Medulla oblongata (tissue), 1 donor: ENCODE measurements around the gene SP140L.
A peak's percentile ranks its signal among the peaks of the same experiment; 100 is the strongest.
"Not testable (repeated sequence)": the region's sequence is repeated elsewhere in the genome, so short reads cannot be mapped to it uniquely, and the experiment has no call there.

Experiments used
- DNase-seq: peaks from one replicate; pipeline ENCODE4 v3.0.0-alpha.2; 2015; ENCODE audit errors: extremely low spot score

SP140L gene

GRCh38 chr2:230362030-230362691 is 35.2 kb downstream of the SP140L start:
- DNase-seq: no peak

- no peak for DNase-seq
Observed at GRCh38 chr2:230382108-230382507, 55.1 kb downstream of the SP140L start.

GRCh38 chr2:230383453-230383852 is 56.5 kb downstream of the SP140L start:
- DNase-seq: no peak

GRCh38 chr2:230384986-230385385 is 58.0 kb downstream of the SP140L start:
- no peak for DNase-seq

GRCh38 chr2:230394301-230394700 is 67.3 kb downstream of the SP140L start:
- DNase-seq: no peak

- DNase-seq: not testable (repeated sequence)
Observed at GRCh38 chr2:230398698-230399097, 71.7 kb downstream of the SP140L start.

- no peak for DNase-seq
Observed at GRCh38 chr2:230400041-230400440, 73.0 kb downstream of the SP140L start.

GRCh38 chr2:230400454-230400853 is 73.5 kb downstream of the SP140L start:
- DNase-seq: no peak

- not testable (repeated sequence) for DNase-seq
Observed at GRCh38 chr2:230401026-230401425, 74.0 kb downstream of the SP140L start.

GRCh38 chr2:230403746-230404145 is 76.8 kb downstream of the SP140L start:
- no peak for DNase-seq

- DNase-seq: no peak
Observed at GRCh38 chr2:230405824-230406223, 78.8 kb downstream of the SP140L start.

- DNase-seq: no peak
Observed at GRCh38 chr2:230408244-230408842, 81.3 kb downstream of the SP140L start.

GRCh38 chr2:230409316-230409715 is 82.3 kb downstream of the SP140L start:
- not testable (repeated sequence) for DNase-seq

GRCh38 chr2:230410263-230410662 is 83.3 kb downstream of the SP140L start:
- DNase-seq: no peak

GRCh38 chr2:230410861-230411569 is 84.0 kb downstream of the SP140L start:
- peak; percentile 59 for DNase-seq

GRCh38 chr2:230411570-230412370 is 84.8 kb downstream of the SP140L start:
- peak; percentile 73 for DNase-seq

- no peak for DNase-seq
Observed at GRCh38 chr2:230412371-230412711, 85.3 kb downstream of the SP140L start.

- no peak for DNase-seq
Observed at GRCh38 chr2:230412846-230413245, 85.9 kb downstream of the SP140L start.

- DNase-seq: no peak
Observed at GRCh38 chr2:230413479-230413878, 86.5 kb downstream of the SP140L start.

GRCh38 chr2:230414302-230414701 is 87.3 kb downstream of the SP140L start:
- DNase-seq: no peak

GRCh38 chr2:230416061-230416721 is 89.2 kb downstream of the SP140L start, which contains the start of gene SP100:
SP100 (plus strand) TSS chr2:230416201; CDS start chr2:230416297, 96 bp downstream.
- DNase-seq: peak; percentile 83

- DNase-seq: no peak
Observed at GRCh38 chr2:230417436-230417835, 90.4 kb downstream of the SP140L start.
